NCI-H1048 (cell line): ENCODE results near the gene PROC.

Source experiments
- DNase-seq: peaks from one replicate; lab custom pipeline; 2025; lab: John Stamatoyannopoulos, UW

Gene PROC

GRCh38 chr2:127456960-127457359, 38.7 kb downstream of the PROC start:
- DNase-seq = no peak

GRCh38 chr2:127462461-127462860, 44.2 kb downstream of the PROC start:
- no peak for DNase-seq

GRCh38 chr2:127463155-127463991, 45.1 kb downstream of the PROC start:
- no peak for DNase-seq

- DNase-seq = no peak
Measured at GRCh38 chr2:127464470-127465257, 46.4 kb downstream of the PROC start.

GRCh38 chr2:127465258-127465657, 47.0 kb downstream of the PROC start:
- no peak for DNase-seq

- no peak for DNase-seq
Measured at GRCh38 chr2:127469051-127469450, 50.8 kb downstream of the PROC start.

- no peak for DNase-seq
Measured at GRCh38 chr2:127469974-127470373, 51.7 kb downstream of the PROC start.

- no peak for DNase-seq
Measured at GRCh38 chr2:127471286-127471988, 53.2 kb downstream of the PROC start.

GRCh38 chr2:127472268-127472667, 54.0 kb downstream of the PROC start:
- DNase-seq = no peak

GRCh38 chr2:127475788-127476187, 57.6 kb downstream of the PROC start:
- DNase-seq = no peak
